ENCODE measurements around the gene HS3ST6.
"Not testable (repeated sequence)": the region's sequence is repeated elsewhere in the genome, so short reads cannot be mapped to it uniquely, and the experiment has no call there.

HS3ST6 gene

DNA sequence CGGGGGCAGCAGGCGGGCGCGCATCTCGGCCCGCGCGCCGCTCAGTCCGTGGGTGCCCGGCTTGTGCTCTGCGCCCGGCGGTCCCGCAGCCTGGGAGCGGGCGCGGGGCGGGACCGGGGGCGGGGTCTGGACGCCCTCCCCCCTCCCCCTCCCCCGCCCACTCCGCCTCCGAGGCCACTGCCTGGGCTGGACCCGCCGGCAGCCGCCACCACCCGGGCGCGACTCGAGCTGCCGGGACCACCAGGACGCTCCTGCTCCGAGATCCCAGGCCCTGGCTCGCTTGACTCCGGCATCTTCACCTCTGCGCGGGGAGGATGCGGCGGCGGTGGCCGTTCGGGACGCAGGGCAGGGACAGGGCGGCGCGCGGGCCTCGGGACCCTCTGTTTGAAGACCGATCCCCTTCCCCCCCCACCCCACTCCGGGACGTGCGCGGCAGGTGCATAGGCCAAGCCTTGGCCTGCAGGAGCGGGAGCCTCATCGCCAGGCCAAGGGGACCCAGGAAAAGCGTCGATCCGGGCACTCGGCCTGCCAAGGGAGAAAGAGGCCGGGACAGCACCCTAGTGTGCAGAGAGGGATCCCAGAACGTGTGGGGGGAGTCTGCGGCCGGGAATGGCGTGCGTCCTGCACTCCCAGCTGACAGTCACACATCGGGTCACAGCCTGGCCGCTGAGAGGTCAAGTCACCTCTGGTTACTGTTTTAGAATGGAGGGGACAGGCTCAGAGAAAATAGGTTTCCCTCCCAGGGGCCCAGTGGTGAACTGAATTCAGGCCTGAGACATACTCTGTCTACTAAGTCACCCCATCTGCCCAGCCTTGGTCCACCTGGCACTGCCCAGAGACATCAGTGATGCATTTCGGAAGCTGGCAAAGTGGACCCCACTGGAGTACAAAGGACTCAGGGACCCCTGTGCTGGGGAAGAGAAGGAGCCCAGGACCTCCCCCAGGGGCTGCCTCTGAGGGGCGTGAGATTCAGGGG lies at the start of gene HS3ST6:
TSS of gene HS3ST6 (minus strand) at position 65 of the 976 bp plus-strand sequence. CDS start 92 bp downstream, outside the sequence.
- no peak for DNase-seq

GRCh38 chr16:1966460-1966859 lies 48.2 kb upstream of the HS3ST6 start, which contains the start of gene RNF151:
Gene RNF151, plus strand, starts transcription at chr16:1966856. Its CDS starts 26 bp downstream, at chr16:1966882.
- DNase-seq, result no peak

DNA sequence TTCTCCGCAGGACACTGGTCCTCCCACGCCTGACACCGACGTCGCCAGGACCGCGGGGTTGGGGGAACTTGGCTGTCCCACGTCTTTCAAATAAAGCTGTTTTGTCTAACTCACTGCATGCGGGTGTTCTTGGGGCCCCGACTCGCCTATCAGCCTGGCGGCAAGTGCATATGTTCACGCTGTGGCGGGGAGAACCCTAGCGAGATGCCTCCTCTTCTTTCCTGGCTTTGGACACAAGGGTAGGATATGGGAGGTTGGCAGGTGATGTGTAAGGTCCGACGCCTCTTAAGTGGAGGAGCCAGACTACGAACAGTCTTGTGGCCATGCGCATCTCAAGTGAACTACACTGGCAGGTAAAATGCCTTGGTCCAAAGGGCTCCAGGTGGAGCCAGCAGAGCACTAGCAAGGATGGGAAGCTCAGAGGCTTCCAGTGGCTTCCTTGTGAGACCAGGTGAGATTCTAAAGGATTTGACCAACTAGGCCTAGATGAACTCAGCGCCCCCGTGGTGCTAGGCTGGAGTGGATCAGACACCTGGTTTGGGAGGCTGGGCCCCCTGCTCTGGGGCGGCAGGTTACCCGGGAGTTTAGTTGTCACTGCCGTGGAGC lies 47.3 kb upstream of the HS3ST6 start:
- no peak for DNase-seq

- peak; percentile 99 for DNase-seq
These were observed 46.5 kb upstream of the HS3ST6 start, which contains the start of gene RPS2 for GRCh38 chr16:1964506-1965395. Gene RPS2, minus strand, starts transcription at chr16:1964826. Its CDS starts 201 bp downstream, at chr16:1964625.

- no peak for DNase-seq
These were observed 45.7 kb upstream of the HS3ST6 start for GRCh38 chr16:1963806-1964505.

- DNase-seq, result not testable (repeated sequence)
These were observed 44.2 kb upstream of the HS3ST6 start for GRCh38 chr16:1962161-1963153.

GRCh38 chr16:1961651-1962067 lies 43.4 kb upstream of the HS3ST6 start:
- DNase-seq, result no peak

- DNase-seq, result no peak
These were observed 42.7 kb upstream of the HS3ST6 start for GRCh38 chr16:1960665-1961630.

DNA sequence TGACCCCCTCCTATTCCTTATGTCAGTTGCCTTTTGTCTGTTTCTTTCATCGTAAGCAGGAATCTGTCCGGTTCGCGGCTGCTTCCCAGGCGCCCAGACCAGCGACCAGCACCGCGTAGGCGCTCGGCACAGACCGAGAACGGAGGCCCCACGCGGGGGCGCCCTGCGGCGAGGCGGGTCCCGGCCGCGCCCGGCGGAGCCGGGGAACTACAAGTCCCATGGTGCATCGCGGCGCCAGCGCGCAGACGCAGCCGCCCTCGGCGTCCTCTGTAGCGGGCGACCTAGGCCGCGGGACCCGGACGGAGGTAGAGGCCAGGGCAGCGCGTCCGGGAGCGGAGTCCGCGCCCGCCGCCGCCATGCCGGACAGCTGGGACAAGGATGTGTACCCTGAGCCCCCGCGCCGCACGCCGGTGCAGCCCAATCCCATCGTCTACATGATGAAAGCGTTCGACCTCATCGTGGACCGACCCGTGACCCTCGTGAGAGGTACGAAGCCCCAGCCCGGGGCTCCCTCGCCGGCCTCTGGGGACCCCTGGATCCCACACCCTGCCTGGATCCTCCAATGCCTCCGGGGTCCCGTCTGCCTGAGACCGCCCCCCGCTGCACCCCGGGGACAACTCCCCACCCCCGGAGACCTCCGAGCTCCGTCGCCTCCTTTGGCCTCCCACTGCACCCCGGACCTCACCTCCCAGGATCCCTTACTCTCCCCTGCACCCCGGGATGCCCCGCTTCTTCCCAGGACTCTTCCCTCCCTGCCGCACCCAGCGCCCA lies 41.2 kb upstream of the HS3ST6 start, which contains the start of gene NDUFB10:
TSS of gene NDUFB10 (plus strand) at position 270 of the 771 bp plus-strand sequence. CDS start at position 357, 87 bp downstream.
- peak; percentile 87 for DNase-seq

DNA sequence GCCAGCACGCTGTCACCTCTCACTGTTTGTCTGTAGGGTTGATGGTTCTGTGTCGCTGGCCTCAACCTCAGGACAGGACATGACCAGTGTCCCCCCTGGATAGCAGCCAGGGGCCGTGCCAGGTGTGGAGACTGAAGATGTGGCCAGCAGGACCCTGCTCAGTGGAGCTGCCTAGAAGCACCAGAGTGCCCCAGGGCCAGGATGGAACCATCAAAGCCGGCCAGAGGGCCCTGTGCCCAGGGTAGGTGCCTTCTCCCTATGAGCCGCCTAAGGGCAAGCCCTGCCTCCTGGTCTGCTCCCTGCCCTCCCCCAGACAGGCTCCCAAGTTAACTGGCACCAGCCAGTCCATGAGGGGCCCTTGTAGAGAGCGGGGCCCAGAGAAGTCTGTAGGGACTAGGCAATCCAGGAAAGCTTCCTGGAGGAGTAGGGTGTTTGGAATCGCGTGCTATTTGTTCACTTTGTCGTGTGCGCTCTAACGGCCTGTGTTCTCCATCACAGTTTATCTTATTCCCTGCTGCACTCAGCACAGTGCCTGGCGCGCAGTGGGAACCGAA lies 40.6 kb upstream of the HS3ST6 start:
- no peak for DNase-seq

DNA sequence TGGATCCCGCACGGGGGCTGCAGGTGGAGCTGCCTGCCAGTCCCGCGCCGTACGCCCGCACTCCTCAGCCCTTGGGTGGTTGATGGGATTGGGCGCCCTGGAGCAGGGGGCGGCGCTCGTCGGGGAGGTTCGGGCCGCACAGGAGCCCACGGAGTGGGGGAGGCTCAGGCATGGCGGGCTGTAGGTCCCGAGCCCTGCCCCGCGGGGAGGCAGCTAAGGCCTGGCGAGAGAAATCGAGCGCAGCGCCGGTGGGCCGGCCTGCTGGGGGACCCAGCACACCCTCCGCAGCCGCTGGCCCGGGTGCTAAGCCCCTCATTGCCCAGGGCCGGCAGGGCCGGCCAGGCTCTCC lies 39.9 kb upstream of the HS3ST6 start:
- DNase-seq, result not testable (repeated sequence)

DNA sequence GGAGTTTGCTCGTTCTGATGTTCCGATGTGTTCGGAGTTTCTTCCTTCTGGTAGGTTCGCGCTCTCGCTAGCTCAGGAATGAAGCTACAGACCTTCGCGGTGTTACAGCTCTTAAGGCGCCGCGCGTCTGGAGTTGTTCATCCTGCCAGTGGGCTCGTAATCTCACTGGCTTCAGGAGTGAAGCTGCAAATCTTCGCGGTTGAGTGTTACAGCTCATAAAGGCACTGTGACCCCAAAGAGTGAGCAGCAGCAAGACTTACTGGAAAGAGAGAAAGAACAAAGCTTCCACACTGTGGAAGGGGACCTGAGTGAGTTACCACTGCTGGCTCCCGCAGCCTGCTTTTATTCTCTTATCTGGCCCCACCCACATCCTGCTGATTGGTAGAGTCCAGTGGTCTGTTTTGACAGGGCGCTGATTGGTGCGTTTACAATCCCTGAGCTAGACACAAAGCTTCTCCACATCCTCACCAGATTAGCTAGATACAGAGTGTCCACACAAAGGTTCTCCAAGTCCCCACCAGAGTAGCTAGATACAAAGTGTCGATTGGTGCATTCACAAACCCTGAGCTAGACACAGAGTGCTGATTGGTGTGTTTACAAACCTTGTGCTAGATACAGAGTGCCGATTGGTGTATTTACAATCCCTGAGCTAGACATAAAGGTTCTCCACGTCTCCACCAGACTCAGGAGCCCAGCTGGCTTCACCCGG lies 39.4 kb upstream of the HS3ST6 start:
- DNase-seq, result not testable (repeated sequence)

DNA sequence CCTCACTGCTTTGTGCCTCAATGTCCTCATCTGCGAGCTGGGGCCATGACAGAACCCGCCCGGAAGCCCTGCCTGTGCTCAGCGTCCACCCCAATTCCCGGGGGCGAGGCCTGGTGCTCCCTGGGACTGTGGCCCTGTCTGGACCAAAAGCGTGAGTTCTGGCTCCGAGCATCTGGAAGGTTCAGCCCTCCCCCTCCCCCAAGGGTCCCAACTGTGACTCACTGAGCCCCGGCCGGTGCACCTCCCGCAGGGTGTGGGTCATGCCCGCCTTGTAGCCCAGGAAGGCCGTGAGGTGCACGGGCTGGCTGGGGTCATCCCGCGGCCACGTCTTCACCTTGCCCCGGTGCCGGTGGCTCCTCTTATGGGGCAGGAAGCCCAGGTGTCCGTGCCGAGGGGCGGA lies 35.5 kb upstream of the HS3ST6 start:
- DNase-seq, result no peak

DNA sequence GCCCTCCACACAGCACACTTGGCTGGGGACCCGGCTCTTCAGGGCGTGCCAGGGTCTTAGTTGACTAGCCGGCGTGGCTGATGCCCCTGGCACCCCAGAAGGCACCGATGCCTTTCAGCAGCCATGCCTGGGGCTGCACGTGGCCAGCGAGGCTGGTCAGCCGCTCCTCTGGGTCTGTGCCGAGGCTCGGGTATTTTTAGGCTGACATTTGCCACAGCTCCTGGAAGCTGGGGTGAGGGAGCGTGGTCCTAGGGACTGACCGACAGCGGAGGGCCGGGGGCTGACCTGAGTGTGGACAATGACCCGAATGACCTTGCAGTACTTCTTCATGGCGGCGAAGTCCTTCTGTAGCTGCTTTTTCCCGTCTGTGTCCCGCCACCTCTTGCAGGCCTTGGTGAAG lies 32.3 kb upstream of the HS3ST6 start:
- no peak for DNase-seq

DNA sequence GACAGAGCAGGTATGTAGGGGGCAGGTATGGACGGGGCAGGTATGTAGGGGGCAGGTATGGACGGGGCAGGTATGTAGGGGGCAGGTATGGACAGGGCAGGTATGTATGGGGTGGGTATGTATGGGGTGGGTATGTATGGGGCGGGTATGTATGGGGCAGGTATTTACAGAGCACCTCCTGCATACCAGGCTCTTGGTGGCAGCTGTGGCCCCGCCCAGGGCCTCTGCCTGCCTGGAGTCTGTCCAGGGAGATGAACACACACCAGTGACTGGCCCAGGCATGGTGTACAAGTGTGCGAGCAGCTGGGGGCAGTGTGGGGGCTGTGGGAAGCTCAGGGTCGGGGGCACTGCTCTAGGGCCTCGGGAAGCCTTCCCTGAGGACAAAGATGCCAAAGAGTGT lies 31.8 kb upstream of the HS3ST6 start:
- DNase-seq, result no peak

DNA sequence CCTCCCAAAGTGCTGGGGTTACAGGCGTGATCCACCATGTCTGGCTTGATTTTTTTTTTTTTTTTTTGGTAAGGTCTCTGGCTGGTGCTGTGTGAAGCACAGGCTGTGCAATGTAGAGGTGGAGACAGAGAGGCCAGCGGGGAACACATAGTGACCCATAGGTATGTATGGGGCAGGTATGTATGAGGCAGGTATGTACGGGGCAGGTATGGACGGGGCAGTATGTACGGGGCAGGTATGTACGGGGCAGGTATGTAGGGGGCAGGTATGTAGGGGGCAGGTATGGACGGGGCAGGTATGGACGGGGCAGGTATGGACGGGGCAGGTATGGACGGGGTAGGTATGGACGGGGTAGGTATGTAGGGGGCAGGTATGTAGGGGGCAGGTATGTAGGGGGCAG lies 31.3 kb upstream of the HS3ST6 start:
- no peak for DNase-seq

- DNase-seq, result no peak
These were observed 29.1 kb upstream of the HS3ST6 start for GRCh38 chr16:1947369-1947670.
